Epithelial cell of esophagus (primary cell): ENCODE data around the gene LAIR1.

Experiments
- DNase-seq: peaks from one replicate; pipeline ENCODE4 v3.0.0; 2010; ENCODE audit warnings: low read depth
- H3K4me3 ChIP-seq: 2 replicates; pipeline ENCODE4 v1.5.1; 2011; ENCODE audit warnings: mild to moderate bottlenecking, low read length, control low read depth
- CTCF ChIP-seq: IDR thresholded peaks from 2 replicates; pipeline ENCODE4 v1.5.1; 2011; ENCODE audit warnings: low read depth, mild to moderate bottlenecking, low read length, control low read depth, inconsistent platforms; ENCODE audit not compliant: insufficient read depth; ENCODE audit errors: missing control alignments

LAIR1 gene

GRCh38 chr19:54403054-54403453 is 38.3 kb upstream of the LAIR1 start:
- H3K4me3 ChIP-seq: no peak overlapping the region
- TF ChIP-seq CTCF: no peak
- no peak for DNase-seq

- DNase-seq: no peak
- TF ChIP-seq CTCF: no peak
- no peak overlapping the region for H3K4me3 ChIP-seq
These were observed 36.2 kb upstream of the LAIR1 start for GRCh38 chr19:54400913-54401312.

- no peak for TF ChIP-seq CTCF
- peak; percentile 59 for DNase-seq
- no peak overlapping the region for H3K4me3 ChIP-seq
These were observed 34.5 kb upstream of the LAIR1 start for GRCh38 chr19:54399189-54399588.

- TF ChIP-seq CTCF: no peak
- no peak for DNase-seq
- H3K4me3 ChIP-seq: no peak overlapping the region
These were observed 31.0 kb upstream of the LAIR1 start for GRCh38 chr19:54395685-54396084.

GRCh38 chr19:54393381-54393780 is 28.6 kb upstream of the LAIR1 start:
- no peak for TF ChIP-seq CTCF
- no peak for DNase-seq
- H3K4me3 ChIP-seq: no peak overlapping the region

- no peak for DNase-seq
- H3K4me3 ChIP-seq: no peak overlapping the region
- no peak for TF ChIP-seq CTCF
These were observed 27.4 kb upstream of the LAIR1 start for GRCh38 chr19:54392105-54392504.

GRCh38 chr19:54391589-54392061 is 26.9 kb upstream of the LAIR1 start:
- DNase-seq: no peak
- H3K4me3 ChIP-seq: no peak overlapping the region
- TF ChIP-seq CTCF: peak; percentile 17
